GM19025 (cell line): Measurements from ENCODE around the gene ADCY4.

Experiments
- ATAC-seq: cut with Tn5 transposase; IDR thresholded peaks from one replicate; pipeline ENCODE4 v1.9.1; 2021; ENCODE audit warnings: mild to moderate bottlenecking, low read depth, moderate library complexity; ENCODE audit not compliant: unreplicated experiment

Gene ADCY4

GRCh38 chr14:24304019-24304387 lies 30.9 kb downstream of the ADCY4 start:
- no peak for ATAC-seq

- ATAC-seq, result no peak
These were observed 34.4 kb downstream of the ADCY4 start for GRCh38 chr14:24300326-24300980.

- ATAC-seq, result peak; percentile 61
These were observed 35.3 kb downstream of the ADCY4 start, which contains the start of the genes DHRS1 and NOP9 for GRCh38 chr14:24299255-24300191. Gene DHRS1, minus strand, starts transcription at chr14:24299780. Its CDS starts 674 bp downstream, at chr14:24299106. Gene NOP9, plus strand, starts transcription at chr14:24299850. Its CDS starts 105 bp downstream, at chr14:24299955.

- ATAC-seq, result no peak
These were observed 36.0 kb downstream of the ADCY4 start for GRCh38 chr14:24298892-24299254.

GRCh38 chr14:24297190-24297964 lies 37.5 kb downstream of the ADCY4 start:
- peak; percentile 10 for ATAC-seq

- peak; percentile 60 for ATAC-seq
These were observed 38.3 kb downstream of the ADCY4 start for GRCh38 chr14:24296341-24297157.

GRCh38 chr14:24293525-24293924 lies 41.3 kb downstream of the ADCY4 start:
- no peak for ATAC-seq

GRCh38 chr14:24292118-24292807 lies 42.6 kb downstream of the ADCY4 start:
- no peak for ATAC-seq

GRCh38 chr14:24291446-24292117 lies 43.3 kb downstream of the ADCY4 start:
- ATAC-seq, result no peak

GRCh38 chr14:24290746-24291145 lies 44.1 kb downstream of the ADCY4 start:
- no peak for ATAC-seq

GRCh38 chr14:24289649-24290280 lies 45.1 kb downstream of the ADCY4 start:
- peak; percentile 88 for ATAC-seq

- no peak for ATAC-seq
These were observed 47.9 kb downstream of the ADCY4 start for GRCh38 chr14:24286996-24287395.

GRCh38 chr14:24285351-24285750 lies 49.5 kb downstream of the ADCY4 start:
- ATAC-seq, result no peak

- no peak for ATAC-seq
These were observed 50.3 kb downstream of the ADCY4 start for GRCh38 chr14:24284501-24285035.

- ATAC-seq, result no peak
These were observed 50.9 kb downstream of the ADCY4 start for GRCh38 chr14:24283796-24284460.

GRCh38 chr14:24282736-24283135 lies 52.1 kb downstream of the ADCY4 start:
- no peak for ATAC-seq

- ATAC-seq, result no peak
These were observed 53.2 kb downstream of the ADCY4 start for GRCh38 chr14:24281636-24282035.
